Neural cell (in vitro differentiated cells): ENCODE data around the gene PIP. TPM values are rescaled to one million over a fixed set of nuclear protein-coding genes. Genes with fewer than 3 reads are reported as not detected.

ENCODE experiments used
- H2AFZ ChIP-seq: fragments of 200-600, 300-800 bp; sonication (generic), shearing (Covaris generic); 2 replicates; pipeline ENCODE4 v1.6.0; 2014; ENCODE audit warnings: low read depth, mild to moderate bottlenecking, antibody characterized with exemption, low read length, moderate library complexity
- H3F3A ChIP-seq: fragments of 200-600 bp; shearing (Covaris generic); 2 replicates; pipeline ENCODE4 v1.6.1; 2016; ENCODE audit warnings: mild to moderate bottlenecking, moderate library complexity, mixed read lengths, antibody characterized with exemption, low read length; ENCODE audit not compliant: insufficient read depth, poor library complexity, severe bottlenecking
- H3K27ac ChIP-seq: fragments of 200-600, 300-800 bp; sonication (generic), shearing (Covaris generic); 2 replicates; pipeline ENCODE4 v1.5.1; 2014; ENCODE audit warnings: mild to moderate bottlenecking, low read length, moderate library complexity
- H3K27me3 ChIP-seq: fragments of 300-800, 200-600 bp; sonication (generic), shearing (Covaris generic); 2 replicates; pipeline ENCODE4 v1.6.0; 2014; ENCODE audit warnings: mild to moderate bottlenecking, low read depth, low read length, moderate library complexity; ENCODE audit not compliant: insufficient read depth
- H3K36me3 ChIP-seq: fragments of 300-800, 200-600 bp; sonication (generic), shearing (Covaris generic); 2 replicates; pipeline ENCODE4 v1.5.1; 2014; ENCODE audit warnings: mild to moderate bottlenecking, antibody characterized with exemption, low read length, moderate library complexity; ENCODE audit not compliant: insufficient read depth
- H3K4me2 ChIP-seq: fragments of 300-800, 200-600 bp; sonication (generic), shearing (Covaris generic); 2 replicates; pipeline ENCODE4 v1.6.0; 2014; ENCODE audit warnings: mild to moderate bottlenecking, low read length
- H3K4me3 ChIP-seq: fragments of 300-800, 200-600 bp; sonication (generic), shearing (Covaris generic); 2 replicates; pipeline ENCODE4 v1.5.1; 2014; ENCODE audit warnings: mild to moderate bottlenecking, low read length, moderate library complexity
- H3K79me2 ChIP-seq: fragments of 200-600 bp; shearing (Covaris generic); replicated peaks from 2 replicates; pipeline ENCODE4 v1.6.0; 2014; ENCODE audit warnings: mild to moderate bottlenecking, low read length, moderate library complexity; ENCODE audit not compliant: insufficient read depth
- H3K9ac ChIP-seq: fragments of 300-800, 200-600 bp; sonication (generic), shearing (Covaris generic); 2 replicates; pipeline ENCODE4 v1.6.1; 2016; ENCODE audit warnings: mild to moderate bottlenecking, low read length, mixed read lengths
- H3K9me2 ChIP-seq: fragments of 200-600 bp; shearing (Covaris generic); 2 replicates; pipeline ENCODE4 v1.6.1; 2016; ENCODE audit warnings: mild to moderate bottlenecking, low read length, mixed read lengths; ENCODE audit not compliant: insufficient read depth
- H3K9me3 ChIP-seq: fragments of 200-600, 300-800 bp; sonication (generic), shearing (Covaris generic); 2 replicates; pipeline ENCODE4 v1.6.1; 2016; ENCODE audit warnings: mild to moderate bottlenecking, mixed run types, low read length, moderate library complexity, mixed read lengths
- H4K20me1 ChIP-seq: fragments of 200-600 bp; shearing (Covaris generic); 2 replicates; pipeline ENCODE4 v1.6.1; 2016; ENCODE audit warnings: mild to moderate bottlenecking, mixed run types; ENCODE audit not compliant: insufficient read depth
- CTCF ChIP-seq: fragments of 450-650 bp; IDR thresholded peaks from 2 replicates; pipeline ENCODE4 v1.5.1; 2014; ENCODE audit warnings: antibody characterized with exemption, mild to moderate bottlenecking, moderate library complexity; ENCODE audit not compliant: poor library complexity, severe bottlenecking
- EP300 ChIP-seq: fragments of 450-650 bp; conservative IDR thresholded peaks from 2 replicates; pipeline ENCODE4 v1.6.1; 2014; ENCODE audit warnings: antibody characterized with exemption, mild to moderate bottlenecking, moderate library complexity; ENCODE audit not compliant: poor library complexity, severe bottlenecking
- EZH2 ChIP-seq: fragments of 200-600, 300-800 bp; shearing (Covaris generic), sonication (generic); IDR thresholded peaks from 2 replicates; pipeline ENCODE4 v1.6.1; 2014; ENCODE audit warnings: antibody characterized with exemption, low read length, borderline replicate concordance, mild to moderate bottlenecking; ENCODE audit not compliant: insufficient read depth, poor library complexity, severe bottlenecking
- MXI1 ChIP-seq: fragments of 450-650 bp; conservative IDR thresholded peaks from 2 replicates; pipeline ENCODE4 v1.6.1; 2014; ENCODE audit warnings: antibody characterized with exemption, mild to moderate bottlenecking; ENCODE audit not compliant: poor library complexity, severe bottlenecking
- POLR2AphosphoS5 ChIP-seq: IDR thresholded peaks from 2 replicates; pipeline ENCODE4 v1.6.1; 2012
- RAD21 ChIP-seq: fragments of 450-650 bp; conservative IDR thresholded peaks from 2 replicates; pipeline ENCODE4 v1.6.1; 2014; ENCODE audit warnings: antibody characterized with exemption, mild to moderate bottlenecking, moderate library complexity
- REST ChIP-seq: IDR thresholded peaks from 2 replicates; pipeline ENCODE4 v1.6.1; 2012; ENCODE audit warnings: borderline replicate concordance
- SMC3 ChIP-seq: fragments of 450-650 bp; conservative IDR thresholded peaks from 2 replicates; pipeline ENCODE4 v1.6.1; 2014; ENCODE audit warnings: antibody characterized with exemption, mild to moderate bottlenecking, moderate library complexity; ENCODE audit not compliant: poor library complexity
- TAF1 ChIP-seq: IDR thresholded peaks from 2 replicates; pipeline ENCODE4 v1.6.1; 2012; ENCODE audit warnings: low read depth
- polyA plus RNA-seq: library from polyadenylated mRNA; depleted of rRNA; stranded (reverse); fragments of >200 nt; gene quantifications from 2 replicates; pipeline ENCODE4 v1.2.3, GENCODE V29; 2014

The PIP gene
- polyA plus RNA-seq, 1 donor from 2014 or later, result not detected

- H3K27me3 ChIP-seq, result no peaks in the 10 kb centered on the region
- H3K4me3 ChIP-seq, result no peak overlapping the region
- no peak overlapping the region for H3K4me2 ChIP-seq
- no peaks in the 10 kb centered on the region for H3K79me2 ChIP-seq
- H3K9me2 ChIP-seq, result no peaks in the 10 kb centered on the region
- no peaks in the 10 kb centered on the region for H4K20me1 ChIP-seq
- no peak overlapping the region for H3K27ac ChIP-seq
- H2AFZ ChIP-seq, result no peak overlapping the region
- no peaks in the 10 kb centered on the region for H3K36me3 ChIP-seq
- H3F3A ChIP-seq, result no peaks in the 10 kb centered on the region
- no peak overlapping the region for H3K9ac ChIP-seq
- TF ChIP-seq CTCF (no peak), REST (no peak), EZH2 (no peak), RAD21 (no peak), EP300 (no peak), SMC3 (no peak), MXI1 (no peak), TAF1 (no peak), POLR2AphosphoS5 (no peak)
- no peaks in the 10 kb centered on the region for H3K9me3 ChIP-seq
Measured at GRCh38 chr7:143185551-143185950, 53.7 kb downstream of the PIP start.

DNA sequence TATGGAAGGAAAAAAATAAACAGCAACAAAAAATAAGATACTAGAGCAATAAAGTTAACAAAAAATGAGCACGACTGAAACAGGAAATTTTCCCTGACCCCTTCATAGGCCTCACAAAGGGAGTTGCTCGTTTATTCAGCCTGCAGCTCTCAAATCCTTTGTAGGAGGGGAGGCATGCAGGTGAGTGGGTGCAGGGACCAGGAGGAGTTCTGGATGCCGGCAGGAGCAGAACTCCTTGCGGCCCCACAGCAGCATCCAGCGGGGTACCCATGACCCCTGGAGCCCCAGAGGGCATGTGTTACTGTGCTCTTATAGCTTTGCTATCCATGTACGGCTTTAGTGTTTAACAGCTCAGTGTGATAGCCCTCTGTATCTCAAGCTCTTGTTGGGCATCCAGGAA is 57.1 kb downstream of the PIP start:
- H3K4me3 ChIP-seq, result no peak overlapping the region
- no peak overlapping the region for H2AFZ ChIP-seq
- no peak overlapping the region for H3K4me2 ChIP-seq
- no peaks in the 10 kb centered on the region for H3F3A ChIP-seq
- H3K9me3 ChIP-seq, result no peaks in the 10 kb centered on the region
- no peaks in the 10 kb centered on the region for H3K79me2 ChIP-seq
- H4K20me1 ChIP-seq, result no peaks in the 10 kb centered on the region
- H3K27me3 ChIP-seq, result no peaks in the 10 kb centered on the region
- H3K9ac ChIP-seq, result no peak overlapping the region
- no peak overlapping the region for H3K27ac ChIP-seq
- TF ChIP-seq TAF1 (no peak), CTCF (no peak), RAD21 (no peak), MXI1 (no peak)
- H3K36me3 ChIP-seq, result no peaks in the 10 kb centered on the region
- H3K9me2 ChIP-seq, result no peaks in the 10 kb centered on the region

Other genes starting within 250 kb of the PIP start
- 0.30 and 0.38 TPM in 2 replicates for gene TRPV6, start 246.3 kb upstream of the PIP start, polyA plus RNA-seq
- 0.52 TPM in 1 of 2 replicates, not detected in the other for gene TRPV5, start 198.3 kb upstream of the PIP start, polyA plus RNA-seq
- gene LLCFC1, start 192.6 kb upstream of the PIP start, polyA plus RNA-seq, result not detected in 2 replicates
- gene KEL, start 169.7 kb upstream of the PIP start, polyA plus RNA-seq, result 0.96 and 2.2 TPM in 2 replicates
- gene OR9A2, start 104.9 kb upstream of the PIP start, polyA plus RNA-seq, result not detected in 2 replicates
- gene OR6V1, start 79.7 kb upstream of the PIP start, polyA plus RNA-seq, result not detected in 2 replicates
- gene TAS2R39, start 51.3 kb downstream of the PIP start, polyA plus RNA-seq, result not detected in 2 replicates
- not detected in 2 replicates for gene TAS2R40, start 90.0 kb downstream of the PIP start, polyA plus RNA-seq
- 12.8 and 16.5 TPM in 2 replicates for gene GSTK1, start 131.4 kb downstream of the PIP start, polyA plus RNA-seq
- not detected in 2 replicates for gene TMEM139, start 152.9 kb downstream of the PIP start, polyA plus RNA-seq
- gene CASP2, start 156.3 kb downstream of the PIP start, polyA plus RNA-seq, result 9.0 and 15.8 TPM in 2 replicates
- 0.20 TPM in 1 of 2 replicates, not detected in the other for gene CLCN1, start 184.0 kb downstream of the PIP start, polyA plus RNA-seq
- 45.9 and 58.5 TPM in 2 replicates for gene FAM131B, start 230.6 kb downstream of the PIP start, polyA plus RNA-seq
- gene ZYX, start 249.3 kb downstream of the PIP start, polyA plus RNA-seq, result 10.0 and 15.8 TPM in 2 replicates